ENCODE data around the gene DHRS1.
A peak's percentile ranks its signal among the peaks of the same experiment; 100 is the strongest.
"Not testable (repeated sequence)": the region's sequence is repeated elsewhere in the genome, so short reads cannot be mapped to it uniquely, and the experiment has no call there.

Gene DHRS1

DNA sequence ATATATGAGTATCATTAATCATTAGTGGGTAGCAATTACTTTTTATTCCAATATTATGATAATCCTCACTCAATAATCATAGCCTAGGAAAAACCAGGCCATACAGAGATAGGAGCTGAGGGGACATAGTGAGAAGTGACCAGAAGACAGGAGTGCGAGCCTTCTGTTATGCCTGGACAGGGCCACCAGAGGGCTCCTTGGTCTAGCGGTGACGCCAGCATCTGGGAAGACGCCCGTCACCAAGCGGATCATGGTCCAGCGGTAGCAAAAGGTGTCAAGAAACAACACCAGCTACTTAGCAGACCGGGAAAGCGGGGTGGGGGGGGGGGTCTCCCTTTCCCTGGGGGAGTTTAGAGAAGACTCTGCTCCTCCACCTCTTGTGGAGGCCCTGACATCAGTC, 28.3 kb upstream of the DHRS1 start:
- not testable (repeated sequence) for DNase-seq (ENCODE audit: low spot score)

DNA sequence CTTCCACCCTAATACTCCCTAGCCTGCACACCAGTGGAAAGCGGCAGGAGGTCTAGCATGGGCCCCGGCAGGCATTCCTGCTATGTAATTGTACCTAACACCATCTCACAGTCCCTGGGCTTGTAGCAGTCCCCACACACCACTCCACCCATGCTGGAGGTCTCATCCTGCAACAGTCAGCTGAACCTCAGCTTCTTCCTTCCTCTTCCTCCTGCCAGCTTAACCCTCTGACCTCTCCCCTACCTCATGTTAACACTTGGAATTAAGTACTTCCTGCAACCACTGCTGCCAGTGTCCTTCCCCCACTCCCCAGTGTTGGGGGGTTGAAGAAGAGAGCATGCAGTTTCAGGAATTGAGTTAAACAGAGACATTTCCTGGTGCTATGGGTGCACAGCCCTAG, 27.7 kb upstream of the DHRS1 start:
- DNase-seq (ENCODE audit: low spot score): no peak

DNA sequence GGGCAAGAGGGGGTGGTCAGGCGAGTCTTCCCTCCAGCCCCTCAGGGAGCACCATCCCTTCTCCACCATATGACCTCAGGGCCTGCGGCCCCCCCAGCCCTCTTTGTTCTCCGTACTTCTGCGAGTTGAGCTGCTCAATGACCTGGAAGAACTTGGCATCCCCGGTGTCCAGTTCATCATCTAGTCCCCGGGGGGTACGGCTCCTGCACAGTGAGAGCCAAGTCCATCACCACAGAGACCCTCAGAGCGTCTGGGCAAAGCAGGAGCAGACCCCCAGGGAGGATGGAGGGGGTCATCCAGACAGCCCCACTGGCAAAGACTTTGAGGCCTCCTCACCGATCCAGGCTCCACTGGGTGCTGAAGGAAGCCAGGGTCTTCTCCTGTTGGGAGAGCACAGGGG, 26.4 kb upstream of the DHRS1 start:
- no peak for DNase-seq (ENCODE audit: low spot score)

DNA sequence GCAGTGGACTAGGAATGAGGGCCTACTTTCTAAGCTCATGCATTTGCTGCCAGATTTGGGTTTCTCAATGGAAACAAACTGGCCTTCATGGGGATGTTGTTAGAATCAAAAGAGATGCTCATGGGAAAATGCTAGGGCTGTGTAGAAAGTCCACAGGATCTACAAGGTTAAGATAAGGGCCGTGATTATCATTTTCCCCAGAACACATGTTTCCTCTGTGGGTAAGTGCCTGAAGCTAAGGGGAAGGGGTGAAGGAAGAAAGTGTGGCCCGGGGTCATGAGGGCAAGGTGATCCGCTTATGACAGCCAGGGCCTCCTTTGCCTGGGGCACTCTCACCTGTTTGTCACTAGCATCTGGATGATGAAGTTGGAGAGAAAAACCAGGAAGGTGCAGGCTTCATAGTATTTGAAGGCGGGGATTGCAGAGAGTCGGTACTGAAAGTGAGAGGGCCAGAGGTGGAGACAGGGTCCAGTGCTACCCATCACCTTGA, 25.5 kb upstream of the DHRS1 start:
- no peak for DNase-seq (ENCODE audit: low spot score)

DNA sequence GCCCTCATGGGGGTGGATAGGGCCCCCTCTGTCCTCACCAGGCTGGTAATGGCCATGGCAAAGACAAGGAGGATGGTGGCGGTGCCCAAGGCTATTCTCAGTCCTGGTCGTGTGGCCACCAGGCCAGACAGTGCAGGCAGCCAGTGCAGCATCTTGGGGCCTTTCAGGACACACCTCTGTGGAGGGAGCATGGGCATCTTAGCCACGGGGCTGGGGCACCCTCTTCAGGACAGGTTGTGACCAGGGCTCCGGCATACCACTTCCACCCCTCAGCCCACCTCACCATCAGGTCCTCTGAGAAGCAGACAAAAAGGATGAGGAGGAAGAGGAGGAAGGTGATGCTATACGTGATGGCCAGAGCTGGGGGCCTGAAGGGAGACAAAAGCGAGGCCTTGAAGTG, 24.4 kb upstream of the DHRS1 start:
- DNase-seq (ENCODE audit: low spot score): no peak

DNA sequence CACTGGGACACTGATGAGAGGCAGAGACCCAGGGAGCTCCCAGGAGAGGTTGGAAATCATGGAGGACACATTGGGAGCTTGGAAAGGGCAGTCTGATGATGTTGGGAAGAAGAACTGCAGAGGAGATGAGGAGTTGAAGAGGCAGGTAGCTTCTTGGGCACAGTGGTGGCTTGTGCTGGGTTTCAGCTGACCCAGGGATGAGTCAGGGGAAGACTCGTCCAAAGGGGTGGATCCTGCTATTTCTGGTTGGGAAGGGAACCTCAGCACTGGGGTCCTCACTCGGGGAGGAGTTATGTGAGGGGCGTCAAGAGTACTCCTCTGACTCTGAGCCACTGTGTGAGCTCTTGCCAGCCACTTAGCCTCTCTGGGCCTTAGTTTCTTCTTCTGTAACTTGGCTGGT, 23.8 kb upstream of the DHRS1 start:
- no peak for DNase-seq (ENCODE audit: low spot score)

DNA sequence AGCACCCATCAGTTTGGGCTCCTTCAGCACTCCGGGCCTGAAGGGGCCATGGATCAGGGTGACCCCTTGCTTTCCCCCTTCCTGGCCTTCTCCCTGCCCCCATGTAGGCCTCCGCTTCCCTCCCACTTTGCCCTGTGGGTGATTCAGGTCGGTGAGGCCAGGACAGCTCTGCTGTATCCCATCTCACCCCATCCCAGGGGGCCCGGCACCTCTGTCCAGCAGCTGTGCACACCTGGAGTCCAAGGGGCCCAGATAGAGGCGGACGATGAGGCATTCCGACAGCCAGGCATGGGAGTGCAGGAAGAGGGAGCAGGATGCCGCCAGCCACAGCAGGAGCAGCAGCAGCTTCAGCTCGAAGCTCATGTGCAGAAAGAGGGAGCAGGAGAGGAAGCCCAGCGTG, 23.1 kb upstream of the DHRS1 start:
- DNase-seq (ENCODE audit: low spot score): no peak

DNA sequence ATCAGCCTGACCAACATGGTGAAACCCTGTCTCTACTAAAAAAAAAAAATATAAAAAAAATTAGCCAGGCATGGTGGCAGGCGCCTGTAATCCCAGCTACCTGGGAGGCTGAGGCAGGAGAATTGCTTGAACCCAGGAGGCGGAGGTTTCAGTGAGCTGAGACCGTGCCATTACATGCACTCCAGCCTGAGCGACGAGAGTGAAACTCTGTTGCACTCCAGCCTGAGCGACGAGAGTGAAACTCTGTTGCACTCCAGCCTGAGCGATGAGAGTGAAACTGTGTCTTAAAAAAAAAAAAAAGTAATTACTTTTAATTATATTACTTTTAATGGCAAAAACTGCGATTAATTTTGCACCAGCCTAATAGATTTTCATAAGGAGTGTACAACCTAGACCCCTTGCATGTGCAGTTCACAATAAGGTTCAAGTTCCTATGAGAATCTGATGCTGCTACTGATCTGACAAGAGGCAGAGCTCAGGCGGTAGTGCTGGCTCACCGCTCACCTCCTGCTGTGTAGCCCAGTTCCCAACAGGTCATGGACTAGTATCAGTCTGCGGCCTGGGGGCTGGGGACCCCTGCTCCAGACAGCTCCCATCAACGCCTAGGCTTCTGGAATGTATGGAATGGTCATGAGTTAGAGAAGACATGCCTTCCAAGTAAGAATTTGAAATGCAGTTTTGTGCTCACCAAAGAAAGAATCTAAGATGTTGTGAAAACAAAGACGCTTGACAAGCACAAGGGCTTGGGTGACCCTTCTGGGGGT, 21.8 kb upstream of the DHRS1 start:
- DNase-seq (ENCODE audit: low spot score): no peak

DNA sequence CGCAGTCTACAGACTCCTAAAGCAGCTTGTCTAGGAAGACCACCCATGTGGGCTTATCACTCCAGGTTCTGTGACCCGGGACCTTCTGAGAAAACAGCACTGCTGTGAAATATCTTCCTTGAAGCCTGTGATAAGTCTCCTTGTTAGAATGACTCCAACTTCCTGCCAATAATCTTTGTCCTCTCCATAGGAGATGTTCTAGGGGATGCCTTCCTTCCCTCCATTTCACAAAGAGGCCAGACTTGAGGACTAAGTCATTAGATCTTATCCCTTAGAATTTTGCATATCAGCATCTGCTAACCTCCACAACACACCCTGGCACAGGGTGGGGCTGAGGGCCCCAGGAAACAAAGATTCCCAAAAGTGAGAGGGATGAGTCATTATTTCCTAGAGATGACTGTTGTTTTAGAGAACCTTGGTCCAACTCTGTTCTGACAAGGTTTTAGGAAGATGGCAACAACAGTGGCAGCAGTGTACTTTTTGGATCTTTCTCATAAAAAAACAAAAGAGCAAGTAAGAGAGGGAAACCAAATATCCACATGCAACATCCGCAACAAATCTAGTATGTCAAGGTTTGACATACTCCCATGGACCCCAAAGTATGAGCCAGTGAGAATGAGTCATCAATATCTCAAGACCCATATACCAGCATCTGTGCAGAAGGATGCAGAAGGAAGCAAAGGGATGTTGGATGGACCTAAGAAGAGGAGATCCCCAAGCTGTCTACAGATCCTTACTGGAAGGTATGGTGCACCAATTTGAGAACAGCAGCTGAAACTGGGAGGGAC, 17.8 kb upstream of the DHRS1 start:
- peak; percentile 42 for DNase-seq (ENCODE audit: low spot score)

DNA sequence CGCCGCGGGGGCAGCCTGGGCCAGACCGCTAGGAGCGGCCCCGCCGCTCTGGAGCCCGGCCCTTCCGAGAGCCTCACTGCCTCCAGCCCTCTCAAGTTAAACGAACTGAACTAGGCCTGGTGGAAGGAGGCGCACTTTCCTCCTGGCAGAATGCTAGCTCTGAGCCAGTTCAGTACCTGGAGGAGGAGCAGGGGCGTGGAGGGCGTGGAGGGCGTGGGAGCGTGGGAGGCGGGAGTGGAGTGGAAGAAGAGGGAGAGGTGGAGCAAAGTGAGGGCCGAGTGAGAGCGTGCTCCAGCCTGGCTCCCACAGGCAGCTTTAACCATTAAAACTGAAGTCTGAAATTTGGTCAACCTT, 17.0 kb upstream of the DHRS1 start:
- DNase-seq (ENCODE audit: low spot score): no peak

DNA sequence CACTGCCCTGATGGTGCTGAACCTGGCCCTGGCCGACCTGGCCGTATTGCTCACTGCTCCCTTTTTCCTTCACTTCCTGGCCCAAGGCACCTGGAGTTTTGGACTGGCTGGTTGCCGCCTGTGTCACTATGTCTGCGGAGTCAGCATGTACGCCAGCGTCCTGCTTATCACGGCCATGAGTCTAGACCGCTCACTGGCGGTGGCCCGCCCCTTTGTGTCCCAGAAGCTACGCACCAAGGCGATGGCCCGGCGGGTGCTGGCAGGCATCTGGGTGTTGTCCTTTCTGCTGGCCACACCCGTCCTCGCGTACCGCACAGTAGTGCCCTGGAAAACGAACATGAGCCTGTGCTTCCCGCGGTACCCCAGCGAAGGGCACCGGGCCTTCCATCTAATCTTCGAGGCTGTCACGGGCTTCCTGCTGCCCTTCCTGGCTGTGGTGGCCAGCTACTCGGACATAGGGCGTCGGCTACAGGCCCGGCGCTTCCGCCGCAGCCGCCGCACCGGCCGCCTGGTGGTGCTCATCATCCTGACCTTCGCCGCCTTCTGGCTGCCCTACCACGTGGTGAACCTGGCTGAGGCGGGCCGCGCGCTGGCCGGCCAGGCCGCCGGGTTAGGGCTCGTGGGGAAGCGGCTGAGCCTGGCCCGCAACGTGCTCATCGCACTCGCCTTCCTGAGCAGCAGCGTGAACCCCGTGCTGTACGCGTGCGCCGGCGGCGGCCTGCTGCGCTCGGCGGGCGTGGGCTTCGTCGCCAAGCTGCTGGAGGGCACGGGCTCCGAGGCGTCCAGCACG, 16.4 kb upstream of the DHRS1 start:
- peak; percentile 38 for DNase-seq (ENCODE audit: low spot score)

DNA sequence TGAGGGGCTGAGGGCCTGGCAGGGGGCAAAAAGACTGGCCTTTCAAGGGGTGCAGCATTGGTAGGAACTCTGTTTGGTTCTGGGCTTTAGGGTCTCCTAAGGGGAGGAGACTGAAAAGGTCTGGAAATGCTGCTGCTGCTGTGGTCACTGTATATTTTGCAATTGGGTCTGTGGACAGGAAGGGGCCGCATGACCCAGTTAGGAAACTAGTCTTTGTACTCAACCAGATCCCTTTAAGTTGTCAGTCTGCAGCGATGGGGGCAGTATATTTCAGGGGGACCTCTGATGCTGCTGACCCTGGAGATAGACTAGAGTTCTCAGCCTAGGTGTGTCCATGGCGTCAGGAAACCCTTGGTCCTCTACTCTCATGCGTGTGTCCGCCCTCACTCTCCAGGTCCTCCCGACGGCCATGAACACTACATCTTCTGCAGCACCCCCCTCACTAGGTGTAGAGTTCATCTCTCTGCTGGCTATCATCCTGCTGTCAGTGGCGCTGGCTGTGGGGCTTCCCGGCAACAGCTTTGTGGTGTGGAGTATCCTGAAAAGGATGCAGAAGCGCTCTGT, 15.7 kb upstream of the DHRS1 start:
- no peak for DNase-seq (ENCODE audit: low spot score)

DNA sequence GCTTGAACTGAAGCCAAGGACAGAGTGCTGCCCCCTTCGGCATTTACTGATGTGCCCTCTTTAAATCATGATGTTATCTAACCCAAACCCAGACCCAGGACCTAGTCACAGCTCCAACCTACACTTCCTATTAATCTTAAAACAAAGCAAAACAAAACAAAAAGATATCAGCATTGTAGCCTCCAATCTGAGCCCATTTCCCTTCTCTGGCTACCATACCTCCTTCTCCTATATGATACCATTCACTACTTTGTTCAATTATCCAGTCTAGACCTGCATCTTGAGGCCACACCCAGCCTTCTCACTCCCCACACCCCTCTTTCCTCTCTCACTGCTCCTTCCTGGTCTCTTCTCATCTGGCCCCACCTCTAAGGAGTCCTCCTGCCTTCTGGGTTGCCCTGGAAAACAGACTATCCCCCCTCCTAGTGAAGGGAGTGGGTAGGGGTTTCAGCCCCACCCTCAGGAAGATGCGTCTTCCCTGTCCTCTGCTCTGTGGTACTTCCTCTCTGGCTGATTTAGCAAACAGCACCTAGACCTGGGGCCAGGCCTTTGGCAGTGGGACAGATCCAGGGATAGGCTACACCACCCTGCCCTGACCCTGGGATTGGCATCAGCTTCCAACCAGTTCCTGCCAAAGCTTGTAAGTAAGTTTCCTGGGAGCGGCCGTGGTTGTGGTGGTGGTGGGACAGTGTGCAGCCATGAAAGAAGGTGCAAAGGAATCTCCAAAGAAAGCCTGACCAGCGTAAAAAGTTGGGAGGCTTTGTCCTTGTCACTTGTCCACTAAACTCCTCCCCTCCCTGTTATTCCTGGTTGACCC, 15.0 kb upstream of the DHRS1 start:
- DNase-seq (ENCODE audit: low spot score): no peak

DNA sequence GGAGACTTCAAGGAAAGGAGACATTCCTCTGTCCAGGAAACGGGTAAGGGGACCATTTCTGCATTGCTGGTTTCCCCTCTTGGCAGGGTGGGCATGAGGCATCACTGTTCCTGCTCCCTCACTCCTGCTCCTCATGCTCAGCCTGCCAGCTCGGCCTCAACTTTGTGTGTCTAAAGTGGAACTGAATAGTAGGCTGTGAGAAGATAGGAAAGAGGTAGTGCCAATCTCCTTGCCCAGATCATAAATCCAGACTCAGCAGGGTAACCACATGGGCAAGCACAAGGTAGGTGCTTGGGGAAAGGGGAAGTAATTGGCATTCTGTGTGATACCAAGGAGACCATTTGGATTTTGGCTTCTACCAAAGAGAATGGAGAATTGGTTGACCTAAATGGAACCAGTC, 14.3 kb upstream of the DHRS1 start:
- no peak for DNase-seq (ENCODE audit: low spot score)

DNA sequence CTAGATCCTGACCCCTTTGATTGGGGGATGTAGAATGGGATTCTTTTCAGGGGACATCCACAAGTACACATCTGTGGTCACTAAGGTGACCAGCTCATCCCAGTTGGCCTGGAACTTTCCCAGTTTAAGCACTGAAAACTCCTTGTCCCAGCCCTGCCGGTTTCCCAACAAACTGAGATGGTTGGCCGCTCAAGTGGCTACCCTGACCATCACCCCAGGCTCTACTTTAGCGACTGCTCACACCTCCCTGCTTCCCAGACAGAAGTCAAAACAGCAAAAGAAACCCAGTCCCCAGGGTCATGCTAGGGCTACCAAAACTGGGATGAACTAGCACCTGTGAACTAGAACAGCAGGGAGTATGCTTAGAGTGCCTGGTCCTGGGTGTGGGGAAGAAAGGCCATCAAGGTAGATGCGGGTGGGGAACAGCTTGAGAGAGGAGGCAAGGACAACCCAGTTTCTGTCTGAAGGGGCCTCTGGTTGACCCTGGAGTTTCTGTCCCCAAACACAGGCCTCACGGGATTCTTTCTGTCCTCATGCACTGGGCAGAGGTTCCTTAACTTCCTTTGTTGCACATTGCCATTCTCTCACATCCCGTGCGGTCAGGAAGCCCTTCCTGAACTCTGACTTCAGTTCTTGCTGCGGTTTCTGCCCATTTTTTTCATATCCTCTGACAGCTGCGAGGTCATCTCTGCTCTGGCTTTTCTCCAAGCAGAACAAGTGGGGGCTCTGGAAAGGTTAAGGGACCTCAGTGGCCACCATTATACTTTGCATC, 13.3 kb upstream of the DHRS1 start:
- DNase-seq (ENCODE audit: low spot score): no peak

DNA sequence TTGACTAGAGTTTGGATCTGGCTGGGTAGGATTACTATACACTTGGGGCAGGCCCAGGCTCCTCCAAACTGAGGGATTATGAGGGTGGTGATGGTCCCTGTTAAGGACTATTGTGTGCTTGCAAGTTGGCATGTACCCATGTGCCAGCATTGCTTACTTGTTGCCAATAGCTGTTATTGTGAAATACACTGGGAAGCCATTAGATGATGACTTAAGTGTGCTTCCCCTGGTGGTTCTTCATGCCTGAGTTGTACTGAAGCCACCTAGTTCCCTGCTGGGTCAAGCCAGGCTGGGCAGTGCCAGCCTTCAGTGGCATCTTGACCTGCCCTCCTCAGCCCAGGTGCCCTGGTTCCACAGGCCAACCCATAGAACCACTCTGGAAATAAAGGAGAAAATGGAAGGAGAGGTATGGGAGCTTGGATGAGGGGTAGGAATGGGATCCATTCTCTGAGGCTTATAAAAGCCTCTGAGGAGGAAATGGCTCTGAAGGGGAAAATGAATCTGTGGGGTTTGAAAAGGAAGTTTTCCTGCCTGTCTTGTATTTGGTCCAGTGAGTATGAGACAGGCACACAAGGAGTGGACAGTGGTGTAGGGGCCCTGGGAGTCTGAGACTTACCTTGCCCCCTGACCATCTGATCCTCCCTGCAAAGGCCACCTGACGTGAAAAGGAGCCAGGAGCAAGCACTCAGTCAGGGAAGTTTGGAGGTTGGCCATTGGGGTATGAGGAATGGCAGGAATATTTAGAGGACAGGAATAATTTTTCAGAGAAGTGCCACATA, 12.4 kb upstream of the DHRS1 start:
- DNase-seq (ENCODE audit: low spot score): no peak

DNA sequence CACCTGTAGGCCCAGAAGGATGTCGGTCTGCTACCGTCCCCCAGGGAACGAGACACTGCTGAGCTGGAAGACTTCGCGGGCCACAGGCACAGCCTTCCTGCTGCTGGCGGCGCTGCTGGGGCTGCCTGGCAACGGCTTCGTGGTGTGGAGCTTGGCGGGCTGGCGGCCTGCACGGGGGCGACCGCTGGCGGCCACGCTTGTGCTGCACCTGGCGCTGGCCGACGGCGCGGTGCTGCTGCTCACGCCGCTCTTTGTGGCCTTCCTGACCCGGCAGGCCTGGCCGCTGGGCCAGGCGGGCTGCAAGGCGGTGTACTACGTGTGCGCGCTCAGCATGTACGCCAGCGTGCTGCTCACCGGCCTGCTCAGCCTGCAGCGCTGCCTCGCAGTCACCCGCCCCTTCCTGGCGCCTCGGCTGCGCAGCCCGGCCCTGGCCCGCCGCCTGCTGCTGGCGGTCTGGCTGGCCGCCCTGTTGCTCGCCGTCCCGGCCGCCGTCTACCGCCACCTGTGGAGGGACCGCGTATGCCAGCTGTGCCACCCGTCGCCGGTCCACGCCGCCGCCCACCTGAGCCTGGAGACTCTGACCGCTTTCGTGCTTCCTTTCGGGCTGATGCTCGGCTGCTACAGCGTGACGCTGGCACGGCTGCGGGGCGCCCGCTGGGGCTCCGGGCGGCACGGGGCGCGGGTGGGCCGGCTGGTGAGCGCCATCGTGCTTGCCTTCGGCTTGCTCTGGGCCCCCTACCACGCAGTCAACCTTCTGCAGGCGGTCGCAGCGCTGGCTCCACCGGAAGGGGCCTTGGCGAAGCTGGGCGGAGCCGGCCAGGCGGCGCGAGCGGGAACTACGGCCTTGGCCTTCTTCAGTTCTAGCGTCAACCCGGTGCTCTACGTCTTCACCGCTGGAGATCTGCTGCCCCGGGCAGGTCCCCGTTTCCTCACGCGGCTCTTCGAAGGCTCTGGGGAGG, 11.3 kb upstream of the DHRS1 start, which contains the start of gene LTB4R:
LTB4R (plus strand) TSS at position 857 of the 959 bp plus-strand sequence. CDS start 4,150 bp downstream, outside the sequence.
- DNase-seq (ENCODE audit: low spot score): peak; percentile 79

DNA sequence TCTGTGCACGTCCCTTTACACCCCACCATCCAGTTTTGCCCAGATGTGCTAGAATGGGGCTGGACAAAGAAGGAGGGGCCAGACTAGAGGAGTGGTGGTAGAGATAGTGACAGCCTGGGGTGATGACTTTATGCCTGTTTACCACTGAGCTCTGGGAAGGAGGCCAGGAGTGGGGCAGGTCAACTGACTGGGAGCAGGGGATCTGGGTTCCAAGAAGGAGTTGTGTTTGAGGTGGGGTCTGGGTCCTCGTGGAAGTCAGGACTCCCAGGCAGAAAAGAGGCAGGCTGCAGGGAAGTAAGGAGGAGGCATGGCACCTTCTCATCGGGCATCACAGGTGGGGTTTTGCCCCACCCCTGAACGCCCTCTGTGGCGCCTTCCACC, 10.7 kb upstream of the DHRS1 start:
- DNase-seq (ENCODE audit: low spot score): no peak
